IPS-18c (cell line): Measurements from ENCODE around the gene PGBD5.
"Not testable (repeated sequence)": the region's sequence is repeated elsewhere in the genome, so short reads cannot be mapped to it uniquely, and the experiment has no call there.

ENCODE experiments used
- H3K4me3 ChIP-seq: 2 replicates; pipeline ENCODE4 v1.7.0; 2013; ENCODE audit warnings: low read depth, mild to moderate bottlenecking, low read length, moderate library complexity; ENCODE audit not compliant: insufficient read depth
- H3K9me3 ChIP-seq: one replicate; pipeline ENCODE4 v1.6.1; 2013; ENCODE audit warnings: mild to moderate bottlenecking, low read length, moderate library complexity; ENCODE audit not compliant: control insufficient read depth, insufficient read depth

Gene PGBD5

DNA sequence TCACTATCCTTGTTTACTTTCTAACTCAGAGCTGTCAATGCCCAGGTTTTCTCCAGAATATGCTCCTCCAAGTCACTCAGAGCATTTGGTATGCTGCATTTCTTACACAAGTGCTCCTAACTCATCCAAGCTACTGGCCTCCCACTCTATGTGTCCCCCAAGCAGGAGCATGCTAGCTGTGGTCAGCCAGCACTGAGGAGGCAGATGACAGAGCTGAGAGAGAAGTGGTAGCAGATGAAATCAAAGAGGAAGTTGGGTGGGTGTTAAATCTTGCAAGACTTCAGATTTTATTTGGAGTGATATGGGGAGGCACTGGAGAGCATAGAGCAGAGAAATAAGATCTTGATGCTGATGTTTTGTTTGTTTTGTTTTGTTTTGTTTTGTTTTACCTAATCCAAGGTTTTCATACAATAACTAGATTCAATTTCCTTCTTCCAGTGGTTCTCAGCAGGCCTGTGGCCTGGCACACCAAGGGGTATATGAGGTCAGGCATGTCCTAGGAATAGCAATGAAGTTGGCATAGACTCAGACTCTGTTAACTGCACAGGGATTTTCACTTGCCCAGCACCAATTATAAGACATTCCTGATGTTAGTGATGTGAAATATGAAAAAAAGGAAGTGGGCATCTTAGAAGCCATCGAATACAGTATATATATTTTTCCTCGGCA, 3.1 kb upstream of the PGBD5 start:
- no peaks in the 10 kb centered on the region for H3K9me3 ChIP-seq
- H3K4me3 ChIP-seq, result no peak overlapping the region

GRCh38 chr1:230427981-230428380, 1.8 kb upstream of the PGBD5 start:
- H3K9me3 ChIP-seq, result no peaks in the 10 kb centered on the region
- H3K4me3 ChIP-seq, result no peak overlapping the region

DNA sequence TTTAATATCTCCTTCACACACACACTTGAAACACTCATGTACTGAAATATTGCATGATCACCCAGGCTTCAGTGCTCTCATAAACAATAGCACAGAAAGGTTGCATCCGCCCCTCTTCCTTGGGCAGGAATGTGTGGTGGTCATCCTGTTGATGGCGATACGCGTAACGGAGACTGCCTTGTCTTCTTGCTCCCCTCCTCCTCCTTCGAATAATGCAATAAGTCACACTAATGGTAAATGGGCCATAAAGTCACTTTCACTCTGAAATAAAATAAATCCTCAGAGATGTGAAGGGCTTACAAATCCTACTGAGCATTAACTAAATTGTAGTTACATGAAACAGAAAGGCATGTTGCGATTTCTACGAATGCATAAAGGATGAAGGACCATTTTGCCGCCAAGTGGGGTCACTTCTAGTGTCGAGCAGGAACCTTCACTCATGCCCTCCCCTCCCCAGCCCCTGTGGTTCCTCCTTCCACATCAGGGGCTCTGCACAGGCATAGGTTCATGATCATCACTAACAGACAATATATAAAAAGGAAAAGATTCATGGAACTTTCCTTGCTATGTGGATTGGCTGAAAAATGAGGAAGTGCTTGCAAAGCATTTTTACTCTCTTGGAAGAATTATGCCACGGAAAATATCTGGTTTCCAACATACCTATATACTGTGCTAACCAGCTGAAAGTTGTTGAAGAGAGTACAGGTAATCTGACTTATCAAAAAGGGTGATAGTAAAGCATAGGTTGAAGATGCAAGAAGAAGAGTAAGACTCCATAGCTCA, 1.2 kb upstream of the PGBD5 start:
- peak overlapping the region; percentile 43; the same call in 1 of the 2 replicates for H3K4me3 ChIP-seq

GRCh38 chr1:230425252-230426091, 660 bp downstream of the PGBD5 start:
- Histone ChIP-seq H3K4me3 (peak overlapping the region; percentile 47), H3K9me3 (no peaks in the 10 kb centered on the region)

More for the DNA sequence above, 1.2 kb upstream of the PGBD5 start:
- H3K9me3 ChIP-seq, result no peaks in the 10 kb centered on the region

DNA sequence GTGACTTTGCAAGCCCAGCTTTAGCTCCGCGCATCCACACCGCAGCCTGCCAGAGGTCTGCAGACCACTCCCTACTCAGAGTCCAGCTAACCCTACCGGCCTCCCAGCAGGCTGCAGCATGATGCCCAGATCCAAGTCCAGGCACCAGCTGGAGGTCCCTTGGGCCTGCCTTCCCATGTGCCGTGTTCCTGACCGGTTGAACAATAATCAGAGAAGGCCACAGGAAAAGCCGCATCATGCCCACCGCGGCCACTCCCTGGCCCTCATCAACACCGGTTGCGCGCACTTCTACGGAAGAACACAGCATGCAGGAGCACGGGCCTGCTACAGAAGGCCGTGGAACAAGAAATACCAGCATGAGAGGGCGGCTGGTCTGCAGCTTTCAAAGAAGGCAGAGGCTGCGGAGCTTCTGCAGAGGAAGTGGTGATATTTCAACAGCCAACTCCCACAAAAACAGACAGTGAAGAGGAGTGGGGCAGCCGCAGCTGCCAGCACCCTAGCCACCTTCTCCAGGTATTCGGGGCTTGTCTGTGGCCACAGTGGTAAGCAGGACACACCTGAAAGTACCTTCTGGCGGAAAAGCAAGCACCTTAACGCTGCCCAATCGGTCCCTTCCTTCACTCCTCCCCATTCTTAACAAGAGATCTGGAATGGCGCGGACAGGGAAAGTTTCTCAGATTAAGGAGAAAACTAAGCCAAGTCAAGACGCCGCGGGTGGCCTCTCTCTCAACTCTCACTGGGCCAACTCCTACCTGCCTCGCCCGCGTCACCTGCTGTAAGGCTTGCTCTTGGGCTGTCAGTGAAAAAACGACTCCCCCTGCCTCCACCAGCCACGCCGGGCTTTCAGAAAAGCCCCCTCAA, 1.5 kb downstream of the PGBD5 start:
- Histone ChIP-seq H3K9me3 (no peaks in the 10 kb centered on the region), H3K4me3 (peak overlapping the region; percentile 47)

DNA sequence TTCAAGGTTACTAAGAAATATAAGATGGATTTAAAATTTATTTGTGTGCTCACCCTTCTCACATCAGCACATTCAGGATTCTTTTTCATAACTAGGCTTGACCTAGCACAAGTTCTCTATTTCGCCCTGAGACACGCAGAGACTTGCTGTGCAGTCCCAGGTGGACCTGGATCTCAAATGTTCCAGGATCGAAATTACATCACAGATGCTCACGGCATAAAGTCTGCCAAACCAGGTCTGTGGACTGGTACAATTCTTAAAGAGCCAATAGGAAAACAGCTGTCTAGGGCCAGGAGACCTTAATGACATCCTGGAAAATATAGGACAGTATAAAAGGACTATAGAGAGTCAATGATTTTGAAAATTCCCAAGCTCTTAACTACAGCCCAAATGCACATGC, 2.2 kb downstream of the PGBD5 start:
- no peaks in the 10 kb centered on the region for H3K9me3 ChIP-seq
- peak overlapping the region; percentile 47 for H3K4me3 ChIP-seq

- Histone ChIP-seq H3K4me3 (no peak overlapping the region), H3K9me3 (no peaks in the 10 kb centered on the region)
Observed at GRCh38 chr1:230423261-230423660, 2.9 kb downstream of the PGBD5 start.

- Histone ChIP-seq H3K4me3 (no peak overlapping the region), H3K9me3 (no peaks in the 10 kb centered on the region)
Observed at GRCh38 chr1:230422221-230422981, 3.7 kb downstream of the PGBD5 start.

GRCh38 chr1:230421481-230421880, 4.7 kb downstream of the PGBD5 start:
- no peaks in the 10 kb centered on the region for H3K9me3 ChIP-seq
- no peak overlapping the region for H3K4me3 ChIP-seq

GRCh38 chr1:230420372-230420771, 5.8 kb downstream of the PGBD5 start:
- H3K9me3 ChIP-seq, H3K4me3 ChIP-seq: not testable (repeated sequence)

- H3K4me3 ChIP-seq, result no peak overlapping the region
- H3K9me3 ChIP-seq, result no peaks in the 10 kb centered on the region
Observed at GRCh38 chr1:230416430-230416829, 9.7 kb downstream of the PGBD5 start.

DNA sequence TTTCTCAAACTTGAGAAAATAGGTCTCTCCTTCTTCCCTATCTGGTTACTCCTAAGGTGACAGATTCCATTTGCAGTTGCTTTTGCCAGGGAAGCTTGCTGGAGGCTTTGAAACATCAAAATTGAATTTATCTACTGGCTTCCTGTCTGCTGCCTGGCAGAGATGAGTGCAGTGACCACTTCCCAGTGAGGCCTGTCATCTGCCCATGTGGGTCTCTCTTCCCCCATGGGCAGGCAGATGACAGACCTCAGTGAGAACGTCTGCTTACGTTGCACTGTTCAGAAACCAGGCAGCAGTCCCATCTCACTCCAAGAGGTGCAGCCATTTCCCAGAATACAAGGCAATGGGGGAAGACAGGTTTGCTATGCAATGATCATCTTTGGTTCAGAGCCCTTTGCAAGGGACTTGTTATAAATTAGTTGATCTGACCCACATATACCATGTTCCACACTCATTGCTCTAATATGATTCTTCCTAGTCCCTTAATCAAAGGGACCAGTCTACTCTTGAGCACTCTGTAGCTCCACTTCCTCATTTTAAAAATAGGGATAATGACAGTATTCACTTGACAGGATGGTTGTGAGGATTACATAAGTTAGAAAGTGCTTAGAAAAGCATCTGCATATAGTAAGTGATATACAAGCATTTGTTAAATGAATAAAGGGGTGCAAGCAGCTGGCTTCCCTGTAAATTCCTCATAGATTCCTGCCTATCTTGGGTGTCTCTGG, 10.6 kb downstream of the PGBD5 start:
- Histone ChIP-seq H3K9me3 (no peaks in the 10 kb centered on the region), H3K4me3 (no peak overlapping the region)

DNA sequence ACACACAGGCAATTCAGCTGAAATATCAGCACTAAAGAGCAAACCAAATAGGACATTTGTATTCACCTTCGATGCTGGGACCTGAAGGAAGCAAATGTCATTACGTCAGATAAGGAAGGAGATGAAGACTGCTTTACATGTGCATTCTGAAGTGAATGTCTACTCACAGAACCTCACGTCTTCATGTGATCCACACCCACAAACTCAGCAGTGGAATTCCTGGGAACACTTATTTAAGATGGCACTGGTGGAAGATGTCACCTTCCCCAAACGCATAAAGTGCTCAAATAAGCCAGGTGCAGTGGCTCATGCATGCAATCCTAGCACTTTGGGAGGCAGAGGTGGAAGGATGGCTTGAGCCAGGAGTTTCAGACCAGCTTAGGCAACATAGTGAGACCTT, 11.4 kb downstream of the PGBD5 start:
- Histone ChIP-seq H3K4me3 (no peak overlapping the region), H3K9me3 (no peaks in the 10 kb centered on the region)

DNA sequence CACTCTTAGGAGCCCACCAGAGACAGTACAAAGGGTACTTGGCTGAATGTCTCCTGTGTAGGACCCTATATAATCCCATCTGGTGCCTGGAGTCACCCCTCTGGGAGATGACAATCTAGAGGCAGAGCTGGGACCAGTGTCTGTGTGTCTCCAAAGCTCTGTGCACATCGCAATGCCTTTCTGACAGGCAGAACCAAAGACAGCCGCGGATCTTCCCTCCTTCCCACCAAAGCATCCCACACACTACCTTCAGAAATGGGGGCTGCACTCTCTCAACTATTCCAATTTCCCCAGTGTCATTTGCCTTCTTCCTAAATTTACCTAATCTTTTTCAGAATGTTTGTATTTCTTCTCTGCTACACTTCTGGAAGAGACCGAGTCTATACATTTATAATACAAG, 12.0 kb downstream of the PGBD5 start:
- Histone ChIP-seq H3K9me3 (peaks cover 2% of the 10 kb centered on the region), H3K4me3 (no peak overlapping the region)

- H3K9me3 ChIP-seq, result peaks cover 2% of the 10 kb centered on the region
- no peak overlapping the region for H3K4me3 ChIP-seq
Observed at GRCh38 chr1:230413061-230413460, 13.1 kb downstream of the PGBD5 start.

GRCh38 chr1:230408971-230409370, 17.2 kb downstream of the PGBD5 start:
- H3K4me3 ChIP-seq, result no peak overlapping the region
- H3K9me3 ChIP-seq, result peaks cover 2% of the 10 kb centered on the region
